Effector memory CD8-positive, alpha-beta T cell (primary cell): Measurements from ENCODE around the gene PLCL2.

Experiments used
- ATAC-seq: fragments of 150-1000 bp; cut with Tn5 transposase; replicated peaks from 2 replicates; pipeline ENCODE4 v1.10.0; 2021; ENCODE audit warnings: mild to moderate bottlenecking, moderate library complexity
- DNase-seq, 3 experiments: peaks; one replicate each; pipeline ENCODE4 v3.0.0; 2021
- H3K27ac Mint-ChIP-seq, 2 donors: one replicate each; pipeline ENCODE4 v1.8.0; 2022; ENCODE audit warnings: mild to moderate bottlenecking in 2 of 2, mixed read lengths in 2 of 2, moderate library complexity in 2 of 2
- H3K27me3 Mint-ChIP-seq, 2 donors: one replicate each; pipeline ENCODE4 v1.8.0; 2022; ENCODE audit warnings: mixed read lengths in 2 of 2
- H3K36me3 Mint-ChIP-seq: one replicate; pipeline ENCODE4 v1.8.0; 2022; ENCODE audit warnings: mild to moderate bottlenecking, moderate library complexity, mixed read lengths; ENCODE audit not compliant: insufficient read depth
- H3K4me1 Mint-ChIP-seq, 2 donors: one replicate each; pipeline ENCODE4 v1.8.0; 2022; ENCODE audit warnings: low read depth in 2 of 2, mixed read lengths in 2 of 2
- H3K4me3 Mint-ChIP-seq, 2 donors: one replicate each; pipeline ENCODE4 v1.8.0; 2022; ENCODE audit warnings: mild to moderate bottlenecking in 2 of 2, mixed read lengths in 2 of 2, moderate library complexity in 2 of 2
- H3K9me3 Mint-ChIP-seq, 2 donors: one replicate each; pipeline ENCODE4 v1.8.0; 2022; ENCODE audit warnings: mixed read lengths in 2 of 2

Gene PLCL2

DNA sequence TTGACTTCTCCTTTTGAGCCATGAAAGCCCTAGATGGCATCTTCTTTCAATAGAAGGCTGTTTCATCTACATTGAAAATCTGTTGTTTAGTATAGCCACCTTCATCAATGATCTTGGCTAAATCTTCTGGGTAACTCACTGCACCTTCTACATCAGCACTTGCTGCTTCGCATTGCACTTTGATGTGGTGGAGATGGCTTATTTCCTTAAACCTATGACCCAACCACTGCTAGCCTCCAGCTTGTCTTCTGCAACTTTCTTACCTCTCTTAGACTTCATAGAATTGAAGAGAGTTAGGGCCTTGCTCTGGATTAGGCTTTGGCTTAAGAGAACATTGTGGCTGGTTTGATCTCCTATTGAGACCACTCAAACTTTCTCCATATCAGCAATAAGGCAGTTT is 189.8 kb downstream of the PLCL2 start:
- H3K9me3 Mint-ChIP-seq = no peaks in the 10 kb centered on the region
- peaks cover 29% of the 10 kb centered on the region for H3K36me3 Mint-ChIP-seq
- peaks cover 37 to 55% of the 10 kb centered on the region in 2 donors for H3K4me1 Mint-ChIP-seq
- ATAC-seq (peak; percentile 87), DNase-seq (peak; percentile 5 to 17 (median 7))
- H3K27me3 Mint-ChIP-seq = no peaks in the 10 kb centered on the region
- peak overlapping the region; percentile 33 to 44 for H3K27ac Mint-ChIP-seq
- H3K4me3 Mint-ChIP-seq = peak overlapping the region; percentile 42 to 43

DNA sequence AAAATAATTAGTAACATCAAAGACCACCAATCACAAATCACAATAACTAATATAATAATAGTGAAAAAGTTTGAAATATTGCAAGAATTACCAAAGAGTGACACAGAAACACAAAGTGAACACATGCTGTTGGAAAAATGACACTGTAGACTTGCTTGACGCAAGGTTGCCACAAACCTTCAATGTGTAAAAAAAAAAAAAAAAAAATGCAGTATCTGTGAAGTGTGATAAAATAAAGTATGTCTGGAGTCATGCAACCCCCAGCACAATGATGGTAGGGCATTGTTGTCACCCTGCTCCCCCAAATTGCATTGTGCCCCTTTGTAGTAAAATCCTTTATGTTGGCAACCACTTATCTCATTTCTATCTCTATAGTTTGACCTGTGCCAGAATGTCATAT is 190.6 kb downstream of the PLCL2 start:
- Mint-ChIP-seq H3K36me3 (peaks cover 25% of the 10 kb centered on the region), H3K27ac (peak overlapping the region; percentile 33 to 44), H3K4me3 (peak overlapping the region; percentile 42 to 43), H3K9me3 (no peaks in the 10 kb centered on the region), H3K27me3 (no peaks in the 10 kb centered on the region), H3K4me1 (peaks cover 36 to 52% of the 10 kb centered on the region in 2 donors)
- DNase-seq = no peak
- peak; percentile 71 for ATAC-seq

- Mint-ChIP-seq H3K9me3 (no peaks in the 10 kb centered on the region), H3K36me3 (peaks cover 20% of the 10 kb centered on the region), H3K27ac (no peak overlapping the region), H3K4me1 (peaks cover 33 to 49% of the 10 kb centered on the region in 2 donors), H3K27me3 (no peaks in the 10 kb centered on the region), H3K4me3 (peak overlapping the region in 1 of 2 donors; percentile 43)
- DNase-seq (no peak), ATAC-seq (no peak)
Observed at GRCh38 chr3:17075907-17076306, 191.2 kb downstream of the PLCL2 start.

- H3K4me1 Mint-ChIP-seq = peaks cover 33 to 49% of the 10 kb centered on the region in 2 donors
- no peaks in the 10 kb centered on the region for H3K27me3 Mint-ChIP-seq
- no peaks in the 10 kb centered on the region for H3K9me3 Mint-ChIP-seq
- H3K27ac Mint-ChIP-seq = peak overlapping the region; percentile 24 to 41
- DNase-seq (no peak), ATAC-seq (no peak)
- peak overlapping the region in 1 of 2 donors; percentile 9 for H3K4me3 Mint-ChIP-seq
- peaks cover 22% of the 10 kb centered on the region for H3K36me3 Mint-ChIP-seq
Observed at GRCh38 chr3:17076940-17077605, 192.3 kb downstream of the PLCL2 start.

GRCh38 chr3:17077606-17078005 is 192.9 kb downstream of the PLCL2 start:
- Mint-ChIP-seq H3K9me3 (no peaks in the 10 kb centered on the region), H3K4me1 (peaks cover 33 to 49% of the 10 kb centered on the region in 2 donors), H3K4me3 (no peak overlapping the region), H3K27me3 (no peaks in the 10 kb centered on the region), H3K27ac (peak overlapping the region; percentile 24 to 41), H3K36me3 (peaks cover 22% of the 10 kb centered on the region)
- ATAC-seq (no peak), DNase-seq (no peak)

DNA sequence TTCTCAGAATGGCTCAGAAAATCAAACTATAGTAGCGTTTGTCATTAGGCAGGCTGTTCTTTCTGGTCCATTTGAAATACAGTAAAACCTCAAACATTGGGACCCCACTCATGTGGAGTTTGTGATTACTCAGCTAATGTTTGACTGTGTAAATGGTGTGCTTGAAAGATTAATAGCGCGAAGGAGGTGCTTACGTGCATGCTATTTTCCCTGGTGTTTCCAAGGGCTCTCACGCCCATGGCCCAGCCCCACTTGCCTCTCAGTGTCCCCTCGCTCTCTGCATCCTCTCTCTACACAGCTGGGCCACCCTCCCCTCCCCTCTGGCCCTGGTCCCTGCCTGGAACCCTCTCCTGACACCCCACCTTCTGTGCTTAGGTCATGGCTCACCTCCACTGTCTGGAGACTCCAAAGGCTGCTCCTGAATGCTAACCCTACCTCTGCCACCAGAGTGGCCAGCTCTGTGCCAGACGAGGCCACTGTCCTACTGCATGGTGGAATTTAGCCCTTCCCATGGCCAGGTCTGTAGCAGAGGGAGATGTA is 194.2 kb downstream of the PLCL2 start:
- no peak overlapping the region for H3K27ac Mint-ChIP-seq
- H3K9me3 Mint-ChIP-seq = no peaks in the 10 kb centered on the region
- peaks cover 25% of the 10 kb centered on the region for H3K36me3 Mint-ChIP-seq
- no peak overlapping the region for H3K4me3 Mint-ChIP-seq
- DNase-seq (no peak), ATAC-seq (no peak)
- H3K4me1 Mint-ChIP-seq = peaks cover 33 to 49% of the 10 kb centered on the region in 2 donors
- H3K27me3 Mint-ChIP-seq = no peaks in the 10 kb centered on the region

- DNase-seq (no peak), ATAC-seq (no peak)
- H3K4me3 Mint-ChIP-seq = no peak overlapping the region
- no peaks in the 10 kb centered on the region for H3K9me3 Mint-ChIP-seq
- peak overlapping the region in 1 of 2 donors; percentile 35 for H3K27ac Mint-ChIP-seq
- H3K27me3 Mint-ChIP-seq = no peaks in the 10 kb centered on the region
- peaks cover 34% of the 10 kb centered on the region for H3K36me3 Mint-ChIP-seq
- H3K4me1 Mint-ChIP-seq = peaks cover 24 to 40% of the 10 kb centered on the region in 2 donors
Observed at GRCh38 chr3:17079933-17080332, 195.2 kb downstream of the PLCL2 start.

DNA sequence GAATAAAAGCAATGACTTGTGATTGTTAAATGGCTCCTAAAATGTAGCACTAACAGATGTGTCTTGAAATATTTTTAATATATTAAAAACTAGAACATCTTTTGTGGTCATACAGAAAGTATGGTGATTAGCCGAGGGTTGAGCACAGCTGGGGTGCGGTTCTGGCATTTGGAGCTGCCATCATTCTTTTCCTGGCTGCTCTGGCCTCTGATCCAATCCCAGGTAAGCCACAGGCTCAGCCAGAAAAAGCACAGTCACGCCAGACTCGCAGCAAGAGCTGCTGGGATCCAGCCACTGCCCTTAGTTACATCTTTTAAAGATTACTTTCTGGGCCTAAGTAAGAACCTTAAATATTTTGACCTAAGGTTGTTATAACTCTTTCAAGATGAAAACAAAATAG is 196.8 kb downstream of the PLCL2 start:
- Mint-ChIP-seq H3K27me3 (no peaks in the 10 kb centered on the region), H3K4me1 (peaks cover 21 to 35% of the 10 kb centered on the region in 2 donors), H3K4me3 (no peak overlapping the region), H3K9me3 (no peaks in the 10 kb centered on the region), H3K27ac (no peak overlapping the region), H3K36me3 (peaks cover 27% of the 10 kb centered on the region)
- ATAC-seq (no peak), DNase-seq (no peak)

- DNase-seq (peak; percentile 10 to 18 (median 15)), ATAC-seq (peak; percentile 63)
- Mint-ChIP-seq H3K27me3 (no peaks in the 10 kb centered on the region), H3K9me3 (no peaks in the 10 kb centered on the region), H3K4me3 (peak overlapping the region in 1 of 2 donors; percentile 71), H3K36me3 (peaks cover 29% of the 10 kb centered on the region), H3K27ac (no peak overlapping the region), H3K4me1 (peaks cover 37 to 52% of the 10 kb centered on the region in 2 donors)
Observed at GRCh38 chr3:17087509-17087908, 202.8 kb downstream of the PLCL2 start.

DNA sequence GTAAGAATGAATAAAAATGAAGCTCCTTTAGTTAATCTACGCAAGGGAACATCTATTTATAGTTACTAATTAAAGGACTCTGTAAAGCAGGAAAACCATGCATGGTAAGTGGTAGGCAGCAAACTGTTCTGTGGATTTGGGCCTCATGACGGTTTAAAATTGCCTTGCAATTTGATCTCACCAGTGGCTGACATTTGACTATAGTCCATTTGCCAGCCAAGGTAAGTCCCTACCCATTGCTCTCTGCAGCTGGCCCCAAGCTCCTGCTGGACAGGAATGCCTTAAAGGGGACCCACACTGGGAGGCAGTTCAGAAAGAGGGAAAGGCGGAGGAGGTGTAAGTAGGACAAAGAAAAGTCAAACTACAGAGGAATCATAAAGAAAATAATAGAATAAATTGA is 203.3 kb downstream of the PLCL2 start:
- peaks cover 35 to 50% of the 10 kb centered on the region in 2 donors for H3K4me1 Mint-ChIP-seq
- no peaks in the 10 kb centered on the region for H3K9me3 Mint-ChIP-seq
- ATAC-seq (no peak), DNase-seq (no peak)
- no peaks in the 10 kb centered on the region for H3K27me3 Mint-ChIP-seq
- peak overlapping the region; percentile 65 to 69 for H3K27ac Mint-ChIP-seq
- H3K36me3 Mint-ChIP-seq = peaks cover 29% of the 10 kb centered on the region
- peak overlapping the region; percentile 71 to 74 for H3K4me3 Mint-ChIP-seq

- DNase-seq (peak; percentile 48 to 52 (median 49)), ATAC-seq (peak; percentile 96)
- no peaks in the 10 kb centered on the region for H3K27me3 Mint-ChIP-seq
- peaks cover 27% of the 10 kb centered on the region for H3K36me3 Mint-ChIP-seq
- H3K27ac Mint-ChIP-seq = peak overlapping the region; percentile 3 to 65
- peak overlapping the region; percentile 71 to 73 for H3K4me3 Mint-ChIP-seq
- H3K9me3 Mint-ChIP-seq = no peaks in the 10 kb centered on the region
- peaks cover 32 to 44% of the 10 kb centered on the region in 2 donors for H3K4me1 Mint-ChIP-seq
Observed at GRCh38 chr3:17088602-17089313, 204.0 kb downstream of the PLCL2 start.

DNA sequence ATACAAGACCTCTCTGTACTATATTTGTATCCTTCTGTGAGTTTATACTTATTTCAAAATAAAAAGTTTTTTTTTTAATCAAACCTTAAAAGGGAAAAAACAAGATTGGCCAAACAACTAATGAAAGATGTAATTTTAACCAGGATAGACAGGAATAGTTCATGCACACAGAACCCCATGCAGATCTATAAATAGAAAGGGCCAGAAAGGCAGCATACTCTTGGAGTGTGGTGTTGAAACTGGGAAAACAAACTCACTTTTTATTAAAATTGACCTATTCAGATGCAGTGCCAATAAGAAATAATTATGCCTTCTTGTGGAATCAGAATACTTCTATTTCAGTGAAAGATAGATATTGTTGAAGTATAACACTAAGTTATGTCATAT is 204.6 kb downstream of the PLCL2 start:
- no peaks in the 10 kb centered on the region for H3K27me3 Mint-ChIP-seq
- no peaks in the 10 kb centered on the region for H3K9me3 Mint-ChIP-seq
- peak overlapping the region; percentile 3 to 61 for H3K27ac Mint-ChIP-seq
- peak overlapping the region; percentile 71 to 73 for H3K4me3 Mint-ChIP-seq
- ATAC-seq (no peak), DNase-seq (no peak)
- peaks cover 32 to 44% of the 10 kb centered on the region in 2 donors for H3K4me1 Mint-ChIP-seq
- H3K36me3 Mint-ChIP-seq = peaks cover 24% of the 10 kb centered on the region

GRCh38 chr3:17090280-17090983 is 205.7 kb downstream of the PLCL2 start:
- Mint-ChIP-seq H3K36me3 (peaks cover 16% of the 10 kb centered on the region), H3K4me1 (peaks cover 34 to 44% of the 10 kb centered on the region in 2 donors), H3K9me3 (no peaks in the 10 kb centered on the region), H3K27me3 (no peaks in the 10 kb centered on the region), H3K4me3 (no peak overlapping the region), H3K27ac (peak overlapping the region in 1 of 2 donors; percentile 13)
- DNase-seq = no peak
- no peak for ATAC-seq
